GM19043 (cell line): ENCODE data around the gene CALHM5.

Source experiments
- ATAC-seq: cut with Tn5 transposase; IDR thresholded peaks from one replicate; pipeline ENCODE4 v1.9.1; 2021; ENCODE audit warnings: low read depth; ENCODE audit not compliant: unreplicated experiment

Gene CALHM5

DNA sequence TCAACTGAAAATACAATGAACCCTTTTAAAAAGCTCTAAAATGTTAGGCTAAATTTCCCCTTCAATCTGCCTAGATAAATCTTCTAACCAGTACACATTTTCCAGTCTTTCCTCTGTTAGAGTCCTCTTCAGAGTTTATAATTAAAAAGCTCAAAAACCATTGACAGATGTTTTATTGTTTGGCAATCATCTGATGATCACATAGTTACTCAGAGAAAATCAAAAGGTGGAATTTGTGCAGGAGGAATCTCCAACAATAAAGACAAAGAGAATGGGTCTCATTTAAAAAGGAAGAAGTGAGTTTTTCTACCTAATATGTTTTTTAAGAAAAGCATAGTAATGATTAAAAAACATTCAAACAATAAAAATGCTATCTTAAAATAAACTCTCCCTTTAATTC is 31.0 kb downstream of the CALHM5 start:
- no peak for ATAC-seq

DNA sequence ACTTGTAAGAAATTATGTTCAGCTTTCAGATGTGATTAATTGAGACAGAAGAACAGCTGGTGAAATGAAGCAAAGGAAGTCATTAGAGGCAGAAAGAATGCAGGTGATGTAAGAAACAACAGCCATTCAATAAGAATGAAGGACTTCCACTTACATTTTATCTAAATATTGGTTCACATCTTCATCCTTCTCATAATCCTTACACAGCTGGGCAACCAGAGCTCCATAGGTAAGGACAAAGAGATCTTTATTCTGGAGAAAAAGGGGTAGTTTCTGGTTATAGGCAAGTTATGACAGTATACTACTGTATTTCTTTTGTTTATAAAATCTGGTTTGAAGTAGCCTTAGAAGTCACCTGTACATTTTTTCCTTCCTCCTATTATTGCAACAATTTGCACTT is 31.7 kb downstream of the CALHM5 start:
- no peak for ATAC-seq

- ATAC-seq, result no peak
Measured at GRCh38 chr6:116545651-116546050, 34.2 kb downstream of the CALHM5 start, which contains the start of gene TRAPPC3L. Gene TRAPPC3L (minus strand): TSS chr6:116545684. CDS start chr6:116545514, 170 bp downstream.

- ATAC-seq, result no peak
Measured at GRCh38 chr6:116547358-116547757, 35.9 kb downstream of the CALHM5 start.

- no peak for ATAC-seq
Measured at GRCh38 chr6:116550796-116551195, 39.4 kb downstream of the CALHM5 start.

DNA sequence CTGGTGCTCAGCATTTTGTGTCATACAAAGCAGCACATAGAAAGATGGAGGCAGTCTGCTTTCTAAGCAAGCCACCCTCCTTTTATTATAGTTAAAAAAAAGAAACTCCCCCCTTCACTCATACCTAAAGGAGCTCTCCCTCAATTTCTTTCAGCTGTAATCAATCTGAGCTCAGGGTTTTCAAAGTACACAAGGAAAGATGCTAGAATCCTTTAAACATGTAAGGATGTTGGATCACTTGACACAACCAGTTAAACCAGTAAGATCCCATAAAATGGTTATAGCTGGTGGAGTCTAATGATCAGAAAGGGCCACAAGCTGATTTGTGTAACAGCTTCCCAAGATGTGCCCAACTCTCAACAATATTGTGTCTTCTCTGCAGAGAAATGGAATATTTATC is 42.0 kb downstream of the CALHM5 start, which contains the start of gene CALHM4:
CALHM4 (plus strand) TSS at position 301 of the 400 bp plus-strand sequence; CDS start at position 344, 43 bp downstream.
- ATAC-seq, result no peak

DNA sequence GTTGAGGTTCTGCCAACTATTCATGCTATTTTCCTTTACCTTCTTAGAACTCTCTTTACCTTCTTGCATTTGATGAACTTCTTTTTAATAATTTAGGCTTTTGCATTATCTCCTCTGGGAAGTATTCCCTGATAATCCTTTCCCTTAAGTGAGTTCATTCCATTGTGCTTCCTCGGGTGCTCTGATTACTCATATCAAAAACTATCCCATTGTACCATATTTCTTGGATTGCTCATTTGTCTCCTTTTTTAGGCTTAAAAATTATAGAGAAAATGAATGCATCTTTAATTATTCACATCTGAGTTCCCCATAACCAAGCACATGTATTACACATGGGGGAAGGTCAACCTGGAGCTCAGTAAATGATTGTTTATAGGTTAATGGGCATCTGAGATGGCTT is 44.6 kb downstream of the CALHM5 start:
- ATAC-seq, result no peak

DNA sequence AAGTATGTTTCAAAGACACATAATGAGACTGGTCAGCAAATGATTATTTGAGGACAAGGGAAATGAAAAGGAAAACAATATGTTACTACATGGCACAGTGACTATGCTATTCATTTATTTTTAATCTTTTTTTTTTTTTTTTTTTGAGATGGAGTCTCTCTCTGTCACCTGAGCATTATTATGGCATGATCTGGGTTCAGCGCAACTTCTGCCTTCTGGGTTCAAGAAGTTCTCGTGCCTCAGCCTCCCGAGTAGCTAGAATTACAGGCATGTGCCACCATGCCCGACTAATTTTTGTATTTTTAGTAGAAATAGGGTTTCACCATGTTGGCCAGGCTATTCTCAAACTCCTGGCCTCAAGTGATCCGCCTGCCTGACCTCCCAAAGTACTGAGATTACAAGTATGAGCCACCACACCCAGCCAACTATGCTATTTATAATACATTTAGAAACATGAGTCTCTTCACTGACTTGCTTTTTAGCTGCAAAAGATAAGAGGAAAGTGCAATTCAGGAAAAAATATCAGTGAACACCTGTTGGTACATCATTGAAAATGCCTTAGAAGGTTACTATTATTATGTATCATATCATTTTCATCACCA is 45.5 kb downstream of the CALHM5 start:
- no peak for ATAC-seq

DNA sequence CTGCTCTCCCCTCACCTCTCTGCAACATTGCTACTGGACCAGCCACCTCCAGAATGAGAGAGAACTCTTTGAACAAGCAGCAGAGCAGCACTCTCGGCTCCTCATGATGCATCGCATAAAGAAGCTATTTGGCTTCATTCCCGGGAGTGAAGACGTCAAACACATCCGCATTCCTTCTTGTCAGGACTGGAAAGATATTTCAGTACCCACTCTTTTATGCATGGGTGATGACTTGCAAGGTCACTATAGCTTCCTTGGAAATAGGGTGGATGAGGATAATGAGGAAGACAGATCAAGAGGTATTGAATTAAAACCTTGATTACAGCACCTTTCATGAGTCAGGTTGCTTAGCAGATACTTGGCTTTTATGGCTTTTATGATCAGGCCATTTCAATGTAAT is 46.5 kb downstream of the CALHM5 start:
- no peak for ATAC-seq

DNA sequence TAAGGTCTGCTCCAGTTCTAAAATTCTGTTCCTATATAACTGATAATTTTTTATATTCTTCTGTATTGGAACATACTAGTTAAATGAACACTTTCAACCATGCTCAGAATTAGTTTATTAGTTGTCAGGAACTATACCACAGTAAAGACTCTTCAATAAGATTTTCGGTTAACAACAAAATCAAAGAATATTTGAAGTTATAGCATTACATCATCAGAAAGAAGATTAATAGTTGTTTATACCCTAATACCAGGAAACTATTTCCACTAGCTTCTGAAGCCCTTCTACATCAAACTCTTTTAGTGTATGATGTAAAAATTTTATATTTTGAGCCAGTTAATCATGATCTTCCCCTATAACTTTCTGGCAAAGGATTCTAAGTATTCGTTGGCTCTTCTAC is 48.7 kb downstream of the CALHM5 start:
- no peak for ATAC-seq

DNA sequence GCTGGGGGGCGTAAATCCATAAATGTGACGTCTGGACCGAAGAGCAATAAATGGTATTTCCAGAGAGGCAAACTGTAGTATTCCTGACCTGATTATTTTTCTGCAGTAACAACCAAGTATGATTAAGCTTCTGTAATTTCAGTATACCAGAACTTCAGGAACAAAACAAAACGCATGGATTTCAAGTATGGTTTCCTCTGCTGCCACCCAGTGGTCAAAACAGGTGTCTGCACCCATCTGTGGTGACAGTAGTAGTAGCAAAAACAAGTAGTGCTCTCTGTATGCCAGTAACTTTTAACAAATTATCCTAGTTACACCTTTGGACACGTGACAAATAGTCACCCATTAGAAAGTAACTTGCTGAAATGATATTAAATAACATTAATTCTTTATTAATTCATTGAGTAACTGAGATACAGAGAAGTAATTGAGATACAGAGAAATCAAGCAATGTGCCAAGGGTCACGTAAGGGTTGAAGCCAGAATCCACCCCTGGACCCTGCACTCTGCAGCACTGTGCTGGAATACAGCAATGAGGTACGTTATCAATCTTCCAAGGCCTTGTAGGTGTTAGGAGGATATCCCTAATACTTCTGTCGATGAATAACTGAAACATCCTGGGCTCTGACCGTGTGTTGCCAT is 50.1 kb downstream of the CALHM5 start:
- peak; percentile 72 for ATAC-seq

DNA sequence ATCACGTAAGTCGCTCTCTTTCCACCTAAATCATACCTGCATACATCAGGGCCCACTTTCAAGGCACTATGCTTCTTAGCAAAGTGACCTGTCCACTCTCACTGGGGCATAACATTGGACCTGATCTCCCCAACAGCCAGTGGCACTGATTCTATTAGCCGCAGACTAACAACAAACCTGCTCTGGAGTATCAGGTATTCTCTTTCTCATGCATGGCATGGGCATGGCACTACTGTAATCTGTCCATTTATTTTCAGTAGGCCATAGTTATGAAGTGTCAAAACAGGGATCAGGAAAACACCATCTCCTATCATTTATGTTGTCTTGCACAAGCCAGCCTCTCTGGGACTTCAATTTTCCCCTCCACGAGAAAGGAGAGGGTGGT is 50.6 kb downstream of the CALHM5 start:
- no peak for ATAC-seq

- no peak for ATAC-seq
Measured at GRCh38 chr6:116562614-116563013, 51.2 kb downstream of the CALHM5 start.

DNA sequence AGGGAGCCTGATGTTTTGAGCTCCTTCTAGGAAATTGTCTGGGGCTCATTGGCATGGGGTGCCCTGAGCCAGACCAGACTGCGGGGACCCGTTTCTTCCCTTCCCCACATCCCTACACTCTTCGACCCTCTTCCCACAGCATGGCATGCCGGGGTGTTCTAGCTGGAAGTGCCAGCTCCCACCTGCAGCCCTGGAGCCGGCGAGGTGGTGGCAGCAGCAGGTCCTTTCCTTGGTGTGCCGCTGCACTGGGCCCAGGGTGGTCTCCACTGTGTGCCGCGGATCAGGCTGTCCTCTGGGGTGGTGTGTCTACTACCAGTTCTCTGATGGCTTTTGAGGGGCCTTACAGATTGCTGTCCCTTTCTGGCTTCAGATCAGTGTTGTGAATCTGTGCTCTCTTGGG is 52.4 kb downstream of the CALHM5 start:
- no peak for ATAC-seq

- ATAC-seq, result no peak
Measured at GRCh38 chr6:116564311-116564710, 52.9 kb downstream of the CALHM5 start.

DNA sequence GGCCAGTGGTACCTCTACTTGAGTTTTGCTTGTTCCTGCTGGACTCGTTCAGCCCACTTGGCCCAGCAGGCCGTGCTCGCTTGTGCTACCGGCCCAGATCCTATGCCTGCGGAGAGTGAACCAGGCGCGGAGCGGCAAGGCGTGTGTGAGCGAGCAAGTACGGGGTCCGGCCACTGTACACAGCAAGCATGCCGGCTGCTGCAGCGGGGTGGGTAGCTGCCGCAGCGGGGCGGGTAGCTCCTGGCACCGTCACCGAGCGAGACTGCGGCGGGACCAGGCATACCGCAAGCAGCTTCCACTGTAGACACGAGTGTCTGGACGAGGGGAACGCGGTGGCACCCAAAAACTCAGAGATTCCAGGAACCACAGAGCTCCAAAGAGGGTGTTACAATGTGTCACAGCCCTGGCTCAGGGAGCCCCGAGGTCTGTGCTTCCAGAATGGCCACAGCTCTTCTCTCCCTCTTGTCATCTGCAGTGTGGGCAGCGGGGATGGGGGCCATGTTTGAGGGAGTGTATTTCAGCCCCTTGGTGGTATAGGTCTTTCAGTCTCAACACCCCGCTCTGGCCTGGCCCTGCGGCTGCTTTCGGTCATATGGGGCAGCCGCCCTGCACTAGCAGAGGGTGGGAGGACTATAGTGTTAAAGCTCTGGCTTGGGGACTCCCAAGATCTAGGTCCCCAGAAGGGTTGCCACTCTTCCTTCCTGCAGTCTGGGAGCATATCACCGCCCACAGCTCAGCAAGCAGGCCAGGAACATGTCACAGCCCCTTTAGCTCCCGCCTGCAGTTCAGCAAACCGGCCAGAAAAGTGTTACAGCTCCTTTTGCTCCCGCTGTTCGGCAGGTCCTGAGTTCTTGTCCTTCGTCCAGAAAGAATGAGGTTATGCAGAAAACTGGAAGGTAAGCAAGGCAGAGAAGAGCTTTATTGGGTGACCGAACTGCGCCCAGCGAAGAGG is 53.8 kb downstream of the CALHM5 start:
- ATAC-seq, result no peak

- ATAC-seq, result no peak
Measured at GRCh38 chr6:116568111-116568510, 56.7 kb downstream of the CALHM5 start.

DNA sequence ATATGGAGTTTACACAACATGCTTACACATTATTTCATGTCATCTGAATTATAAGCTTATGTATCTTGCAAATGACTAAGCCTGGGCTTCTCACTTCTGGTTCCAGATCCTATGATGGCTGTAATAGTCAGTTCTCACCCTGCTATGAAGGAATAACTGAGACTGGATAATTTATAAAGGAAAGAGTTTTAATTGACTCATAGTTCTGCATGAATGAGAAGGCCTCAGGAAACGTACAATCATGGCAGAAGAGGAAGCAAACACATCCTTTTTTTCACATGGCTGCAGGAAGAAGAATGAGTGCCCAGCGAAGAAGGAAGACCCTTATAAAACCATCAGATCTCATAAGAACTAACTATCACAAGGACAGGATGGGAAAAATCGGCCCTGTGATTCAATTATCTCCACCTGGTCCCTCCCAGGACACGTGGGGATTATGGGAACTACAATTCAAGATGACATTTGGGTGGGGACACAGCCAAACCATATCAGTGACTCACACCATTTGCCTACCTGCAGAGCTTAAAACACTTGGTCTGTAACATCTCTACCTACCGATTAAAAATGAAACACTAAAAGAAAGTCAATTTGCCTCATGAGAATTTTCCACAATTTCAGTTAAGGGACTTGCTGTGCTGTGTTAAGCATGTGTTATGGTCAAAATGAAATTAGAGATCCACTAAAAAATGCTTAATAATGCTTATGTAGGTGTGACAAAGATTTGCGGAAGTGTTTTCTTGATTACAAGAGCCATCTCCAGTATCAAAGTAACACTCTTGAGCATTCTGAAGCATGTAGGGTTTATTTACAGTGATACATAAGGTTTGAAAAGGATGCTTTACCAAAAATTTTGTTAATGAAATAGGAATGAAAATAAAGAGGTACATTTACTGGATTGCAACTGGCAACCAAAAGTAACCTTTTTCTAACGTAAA is 57.6 kb downstream of the CALHM5 start:
- no peak for ATAC-seq

DNA sequence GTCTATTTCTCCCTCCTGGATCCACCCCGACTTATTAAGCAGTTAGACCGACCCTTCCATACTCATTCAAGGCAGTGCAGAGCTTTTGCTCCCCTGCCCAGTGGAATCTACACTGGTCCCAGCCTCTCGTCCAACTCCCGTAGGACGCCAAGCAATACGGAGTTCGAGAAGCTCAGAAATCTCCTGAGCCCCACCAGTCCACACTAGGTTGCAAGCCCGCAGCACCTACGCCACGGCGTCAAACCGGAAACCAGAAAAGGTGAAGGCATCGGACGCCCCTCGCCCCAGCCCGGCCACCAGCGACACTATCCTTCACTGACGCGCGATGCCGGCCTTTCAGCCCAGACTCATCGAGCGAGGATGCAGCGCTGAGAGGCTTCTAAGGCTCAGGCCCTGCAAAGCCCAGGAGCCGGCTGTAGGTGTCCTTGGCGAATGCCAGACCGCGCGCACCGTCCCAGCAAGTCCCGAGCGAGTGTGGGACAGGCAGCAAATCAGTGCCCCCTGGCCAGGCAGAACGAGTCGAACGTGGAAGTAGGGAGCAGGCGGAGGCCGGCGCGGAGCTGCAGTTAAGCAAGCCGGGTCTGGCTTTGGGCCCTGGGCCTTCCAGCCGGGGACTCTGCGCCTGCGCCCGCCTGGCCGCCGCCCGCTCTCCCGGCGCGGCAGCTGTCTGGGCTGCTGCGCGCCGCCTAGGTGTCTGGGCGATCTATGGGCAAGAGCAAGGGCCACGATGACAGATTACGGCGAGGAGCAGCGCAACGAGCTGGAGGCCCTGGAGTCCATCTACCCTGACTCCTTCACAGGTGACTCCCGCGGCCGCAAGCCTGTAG is 59.6 kb downstream of the CALHM5 start, which contains the start of gene RWDD1:
RWDD1 (plus strand) TSS at position 649 of the 827 bp plus-strand sequence; CDS start at position 728, 79 bp downstream.
- ATAC-seq, result peak; percentile 91
